ENCODE data around the gene RASGRF1.

GRCh38 chr15:78974272-78974918 is 116.2 kb downstream of the RASGRF1 start:
- TF ChIP-seq CTCF (IDR thresholded peaks at IDR 0.05; ENCODE audit: low read depth, low read length) (no peak), EZH2phosphoT487 (IDR thresholded peaks at IDR 0.05; ENCODE audit: low read depth) (no peak)

Data from OCI-LY3 (cell line).